Muscle layer of duodenum (tissue), 2 donors: Measurements from ENCODE around the gene GCH1.

ENCODE experiments used
- H3K27ac ChIP-seq: one replicate; pipeline ENCODE4 v1.7.0; 2013; ENCODE audit warnings: mild to moderate bottlenecking, low read length
- H3K27me3 ChIP-seq: one replicate; pipeline ENCODE4 v1.7.0; 2013; ENCODE audit warnings: low read depth, mild to moderate bottlenecking, control low read depth, low read length
- H3K36me3 ChIP-seq, 2 donors: one replicate each; pipeline ENCODE4 v1.7.0; 2013; ENCODE audit warnings: low read length in 2 of 2, control low read depth in 1 of 2, mild to moderate bottlenecking in 1 of 2; ENCODE audit not compliant: insufficient read depth in 2 of 2, control insufficient read depth in 1 of 2
- H3K4me1 ChIP-seq, 2 donors: one replicate each; pipeline ENCODE4 v1.7.0; 2013; ENCODE audit warnings: low read length in 2 of 2, mild to moderate bottlenecking in 2 of 2, control low read depth in 1 of 2, moderate library complexity in 1 of 2; ENCODE audit not compliant: insufficient read depth in 2 of 2, control insufficient read depth in 1 of 2
- H3K4me3 ChIP-seq, 2 donors: one replicate each; pipeline ENCODE4 v1.7.0; 2013; ENCODE audit warnings: low read length in 2 of 2, low read depth in 1 of 2, mild to moderate bottlenecking in 1 of 2
- H3K9me3 ChIP-seq, 2 donors: one replicate each; pipeline ENCODE4 v1.7.0; 2013; ENCODE audit warnings: low read length in 2 of 2, control low read depth in 1 of 2, mild to moderate bottlenecking in 1 of 2; ENCODE audit not compliant: control insufficient read depth in 1 of 2
- donor health status: healthy.

GCH1 gene

GRCh38 chr14:54836231-54836630 is 66.4 kb downstream of the GCH1 start:
- Histone ChIP-seq H3K27me3 (no peaks in the 10 kb centered on the region), H3K4me1 (no peaks in the 10 kb centered on the region), H3K9me3 (no peaks in the 10 kb centered on the region), H3K4me3 (no peak overlapping the region), H3K27ac (no peak overlapping the region), H3K36me3 (no peaks in the 10 kb centered on the region)

GRCh38 chr14:54834727-54835126 is 67.9 kb downstream of the GCH1 start:
- Histone ChIP-seq H3K36me3 (no peaks in the 10 kb centered on the region), H3K27me3 (no peaks in the 10 kb centered on the region), H3K27ac (no peak overlapping the region), H3K4me3 (no peak overlapping the region), H3K9me3 (no peaks in the 10 kb centered on the region), H3K4me1 (no peaks in the 10 kb centered on the region)

GRCh38 chr14:54834081-54834480 is 68.5 kb downstream of the GCH1 start:
- Histone ChIP-seq H3K27ac (no peak overlapping the region), H3K9me3 (no peaks in the 10 kb centered on the region), H3K4me1 (no peaks in the 10 kb centered on the region), H3K36me3 (no peaks in the 10 kb centered on the region), H3K27me3 (no peaks in the 10 kb centered on the region), H3K4me3 (no peak overlapping the region)

- Histone ChIP-seq H3K36me3 (no peaks in the 10 kb centered on the region), H3K27me3 (no peaks in the 10 kb centered on the region), H3K27ac (no peak overlapping the region), H3K4me1 (no peaks in the 10 kb centered on the region), H3K9me3 (no peaks in the 10 kb centered on the region), H3K4me3 (no peak overlapping the region)
These were observed 72.0 kb downstream of the GCH1 start for GRCh38 chr14:54830650-54831049.

GRCh38 chr14:54829486-54830224 is 73.0 kb downstream of the GCH1 start:
- no peak overlapping the region for H3K27ac ChIP-seq
- H3K4me3 ChIP-seq = no peak overlapping the region
- no peaks in the 10 kb centered on the region for H3K36me3 ChIP-seq
- no peaks in the 10 kb centered on the region for H3K27me3 ChIP-seq
- H3K9me3 ChIP-seq = peaks cover 0 to 7% of the 10 kb centered on the region in 2 donors
- H3K4me1 ChIP-seq = no peaks in the 10 kb centered on the region

- H3K9me3 ChIP-seq = peaks cover 12 to 20% of the 10 kb centered on the region in 2 donors
- H3K27ac ChIP-seq = no peak overlapping the region
- H3K4me1 ChIP-seq = no peaks in the 10 kb centered on the region
- H3K27me3 ChIP-seq = no peaks in the 10 kb centered on the region
- no peak overlapping the region for H3K4me3 ChIP-seq
- no peaks in the 10 kb centered on the region for H3K36me3 ChIP-seq
These were observed 74.6 kb downstream of the GCH1 start for GRCh38 chr14:54828037-54828436.

- Histone ChIP-seq H3K36me3 (no peaks in the 10 kb centered on the region), H3K4me3 (no peak overlapping the region), H3K27me3 (no peaks in the 10 kb centered on the region), H3K27ac (no peak overlapping the region), H3K9me3 (peaks cover 13 to 20% of the 10 kb centered on the region in 2 donors), H3K4me1 (no peaks in the 10 kb centered on the region)
These were observed 78.7 kb downstream of the GCH1 start for GRCh38 chr14:54823757-54824549.

GRCh38 chr14:54822685-54823084 is 79.9 kb downstream of the GCH1 start:
- Histone ChIP-seq H3K27me3 (no peaks in the 10 kb centered on the region), H3K36me3 (no peaks in the 10 kb centered on the region), H3K4me1 (no peaks in the 10 kb centered on the region), H3K27ac (no peak overlapping the region), H3K4me3 (no peak overlapping the region), H3K9me3 (peaks cover 13 to 20% of the 10 kb centered on the region in 2 donors)

- no peaks in the 10 kb centered on the region for H3K4me1 ChIP-seq
- H3K4me3 ChIP-seq = no peak overlapping the region
- H3K27me3 ChIP-seq = no peaks in the 10 kb centered on the region
- peaks cover 4 to 5% of the 10 kb centered on the region in 2 donors for H3K9me3 ChIP-seq
- no peak overlapping the region for H3K27ac ChIP-seq
- H3K36me3 ChIP-seq = no peaks in the 10 kb centered on the region
These were observed 84.2 kb downstream of the GCH1 start for GRCh38 chr14:54818201-54819133.

- no peak overlapping the region for H3K27ac ChIP-seq
- H3K27me3 ChIP-seq = no peaks in the 10 kb centered on the region
- H3K36me3 ChIP-seq = no peaks in the 10 kb centered on the region
- H3K4me1 ChIP-seq = no peaks in the 10 kb centered on the region
- H3K9me3 ChIP-seq = no peaks in the 10 kb centered on the region
- H3K4me3 ChIP-seq = no peak overlapping the region
These were observed 85.1 kb downstream of the GCH1 start for GRCh38 chr14:54817506-54817905.

- no peak overlapping the region for H3K4me3 ChIP-seq
- no peaks in the 10 kb centered on the region for H3K4me1 ChIP-seq
- H3K27ac ChIP-seq = no peak overlapping the region
- no peaks in the 10 kb centered on the region for H3K9me3 ChIP-seq
- H3K36me3 ChIP-seq = no peaks in the 10 kb centered on the region
- no peaks in the 10 kb centered on the region for H3K27me3 ChIP-seq
These were observed 86.2 kb downstream of the GCH1 start for GRCh38 chr14:54816450-54816849.
